ENCODE measurements around the gene ZDHHC1. TPM values are rescaled to one million over a fixed set of nuclear protein-coding genes. Genes with fewer than 3 reads are reported as not detected.

Gene ZDHHC1
- total RNA-seq, 1 donor from 2014 or later: 4.6 TPM

- H3K4me3 Mint-ChIP-seq (ENCODE audit: unreplicated experiment): no peak overlapping the region
- DNase-seq: no peak
- H3K27me3 Mint-ChIP-seq (ENCODE audit: unreplicated experiment): peaks cover 7% of the 10 kb centered on the region
- H3K36me3 Mint-ChIP-seq (ENCODE audit: unreplicated experiment): no peaks in the 10 kb centered on the region
- no peak overlapping the region for H3K27ac Mint-ChIP-seq (ENCODE audit: unreplicated experiment)
- H3K4me1 Mint-ChIP-seq (ENCODE audit: low read depth, unreplicated experiment): peaks cover 18% of the 10 kb centered on the region
- peaks cover 1% of the 10 kb centered on the region for H3K9me3 Mint-ChIP-seq (ENCODE audit: unreplicated experiment)
- no peak for TF ChIP-seq CTCF (IDR thresholded peaks at IDR 0.05; ENCODE audit: partially characterized antibody, unreplicated experiment)
These were observed 38.6 kb upstream of the ZDHHC1 start for GRCh38 chr16:67454852-67455251.

- Mint-ChIP-seq H3K4me1 (ENCODE audit: low read depth, unreplicated experiment) (peaks cover 23% of the 10 kb centered on the region), H3K36me3 (ENCODE audit: unreplicated experiment) (no peaks in the 10 kb centered on the region), H3K27ac (ENCODE audit: unreplicated experiment) (peak overlapping the region; percentile 38), H3K9me3 (ENCODE audit: unreplicated experiment) (peaks cover 1% of the 10 kb centered on the region), H3K4me3 (ENCODE audit: unreplicated experiment) (peak overlapping the region; percentile 47), H3K27me3 (ENCODE audit: unreplicated experiment) (peaks cover 7% of the 10 kb centered on the region)
- TF ChIP-seq CTCF (IDR thresholded peaks at IDR 0.05; ENCODE audit: partially characterized antibody, unreplicated experiment): no peak
- no peak for DNase-seq
These were observed 37.8 kb upstream of the ZDHHC1 start for GRCh38 chr16:67454104-67454503.

GRCh38 chr16:67451704-67452435, 35.6 kb upstream of the ZDHHC1 start:
- Mint-ChIP-seq H3K36me3 (ENCODE audit: unreplicated experiment) (no peaks in the 10 kb centered on the region), H3K27ac (ENCODE audit: unreplicated experiment) (no peak overlapping the region)
- no peak for TF ChIP-seq CTCF (IDR thresholded peaks at IDR 0.05; ENCODE audit: partially characterized antibody, unreplicated experiment)

GRCh38 chr16:67451061-67451703, 34.9 kb upstream of the ZDHHC1 start:
- TF ChIP-seq CTCF (IDR thresholded peaks at IDR 0.05; ENCODE audit: partially characterized antibody, unreplicated experiment): no peak
- no peaks in the 10 kb centered on the region for H3K36me3 Mint-ChIP-seq (ENCODE audit: unreplicated experiment)
- peaks cover 1% of the 10 kb centered on the region for H3K9me3 Mint-ChIP-seq (ENCODE audit: unreplicated experiment)
- no peak overlapping the region for H3K4me3 Mint-ChIP-seq (ENCODE audit: unreplicated experiment)
- peaks cover 15% of the 10 kb centered on the region for H3K4me1 Mint-ChIP-seq (ENCODE audit: low read depth, unreplicated experiment)
- no peak overlapping the region for H3K27ac Mint-ChIP-seq (ENCODE audit: unreplicated experiment)
- no peak for DNase-seq
- peaks cover 11% of the 10 kb centered on the region for H3K27me3 Mint-ChIP-seq (ENCODE audit: unreplicated experiment)

More at GRCh38 chr16:67451704-67452435, 35.6 kb upstream of the ZDHHC1 start:
- DNase-seq: no peak
- Mint-ChIP-seq H3K4me3 (ENCODE audit: unreplicated experiment) (no peak overlapping the region), H3K9me3 (ENCODE audit: unreplicated experiment) (peaks cover 1% of the 10 kb centered on the region), H3K27me3 (ENCODE audit: unreplicated experiment) (peaks cover 6% of the 10 kb centered on the region), H3K4me1 (ENCODE audit: low read depth, unreplicated experiment) (peaks cover 15% of the 10 kb centered on the region)

GRCh38 chr16:67449739-67450138, 33.5 kb upstream of the ZDHHC1 start:
- Mint-ChIP-seq H3K27ac (ENCODE audit: unreplicated experiment) (no peak overlapping the region), H3K4me3 (ENCODE audit: unreplicated experiment) (no peak overlapping the region), H3K4me1 (ENCODE audit: low read depth, unreplicated experiment) (peaks cover 12% of the 10 kb centered on the region), H3K27me3 (ENCODE audit: unreplicated experiment) (peaks cover 11% of the 10 kb centered on the region), H3K9me3 (ENCODE audit: unreplicated experiment) (no peaks in the 10 kb centered on the region), H3K36me3 (ENCODE audit: unreplicated experiment) (no peaks in the 10 kb centered on the region)
- no peak for DNase-seq
- TF ChIP-seq CTCF (IDR thresholded peaks at IDR 0.05; ENCODE audit: partially characterized antibody, unreplicated experiment): no peak
